K562 (cell line): ENCODE data around the gene ACER3.

Experiments used
- ESRRB ChIP-seq: fragments of 250-450 bp; sonication (Bioruptor Pico); IDR thresholded peaks from 2 replicates; pipeline ENCODE4 v1.5.0; 2020; ENCODE audit warnings: mild to moderate bottlenecking, moderate library complexity, borderline replicate concordance
- HNRNPH1 ChIP-seq: fragments of 200-400 bp; formaldehyde crosslinking; optimal IDR thresholded peaks from 2 replicates; pipeline ENCODE3; 2017; ENCODE audit warnings: low read depth, mild to moderate bottlenecking, low read length, moderate library complexity
- JUND ChIP-seq, 2 experiments: IDR thresholded peaks; 2 replicates in 1 of 2; 3 replicates in 1 of 2; pipeline ENCODE4 v1.6.1; 2011; ENCODE audit warnings: borderline replicate concordance in 2 of 2, low read depth in 2 of 2, low read length in 2 of 2, improper control_type of control experiment in 1 of 2, missing biosample characterization in 1 of 2, missing genetic modification characterization in 1 of 2, missing genetic modification reagents in 1 of 2
- MYC ChIP-seq, 2 experiments: fragments of 250-450 bp in 1 of 2; sonication (Bioruptor Pico) in 1 of 2; IDR thresholded peaks; 2 replicates each; pipeline versions ENCODE4 v1.5.1 to v1.6.1; 2012 to 2021; ENCODE audit warnings: low read depth in 2 of 2, borderline replicate concordance in 1 of 2, improper control_type of control experiment in 1 of 2, low read length in 1 of 2, mild to moderate bottlenecking in 1 of 2, moderate library complexity in 1 of 2
- MYNN ChIP-seq, 2 experiments: sonication (generic); formaldehyde crosslinking in 1 of 2; IDR thresholded peaks; 2 replicates each; pipeline versions ENCODE4 v1.5.0 to v1.6.1; 2016 to 2020; ENCODE audit warnings: antibody characterized with exemption in 1 of 2, missing genetic modification reagents in 1 of 2
- POLR2AphosphoS2 ChIP-seq: IDR thresholded peaks from 2 replicates; pipeline ENCODE4 v1.6.1; 2012; ENCODE audit warnings: low read length, improper control_type of control experiment
- PRMT5 ChIP-seq: sonication (generic); formaldehyde crosslinking; IDR thresholded peaks from 2 replicates; pipeline ENCODE4 v1.5.0; 2020; ENCODE audit warnings: missing genetic modification reagents
- SIN3A ChIP-seq, 2 experiments: fragments of 150-350 bp in 1 of 2; IDR thresholded peaks; 2 replicates each; pipeline ENCODE4 v1.6.1; 2011 to 2016; ENCODE audit warnings: borderline replicate concordance in 2 of 2, low read depth in 2 of 2, low read length in 2 of 2, mild to moderate bottlenecking in 2 of 2, moderate library complexity in 2 of 2; ENCODE audit not compliant: control insufficient read depth in 1 of 2
- SRF ChIP-seq, 2 experiments: fragments of 250-450, 450-650 bp in 1 of 2; sonication (Bioruptor Pico) in 1 of 2; sonication (generic) in 1 of 2; formaldehyde crosslinking; IDR thresholded peaks; 2 replicates each; pipeline versions ENCODE4 v1.5.0 to v1.5.1; 2020 to 2022; ENCODE audit warnings: mild to moderate bottlenecking in 1 of 2, missing genetic modification reagents in 1 of 2
- TF ChIP-seq, protein P1 (sequence below), 2 experiments: fragments of 450-650 bp; formaldehyde crosslinking in 1 of 2; IDR thresholded peaks; 2 replicates each; pipeline versions ENCODE4 v1.4.0 to v1.6.1; 2014 to 2020; ENCODE audit warnings: mild to moderate bottlenecking in 2 of 2, borderline replicate concordance in 1 of 2, low read depth in 1 of 2
- TF ChIP-seq, protein P2 (sequence below): sonication (generic); formaldehyde crosslinking; IDR thresholded peaks from 2 replicates; pipeline ENCODE4 v1.8.1; 2023; ENCODE audit warnings: mild to moderate bottlenecking, missing genetic modification reagents

DNA sequence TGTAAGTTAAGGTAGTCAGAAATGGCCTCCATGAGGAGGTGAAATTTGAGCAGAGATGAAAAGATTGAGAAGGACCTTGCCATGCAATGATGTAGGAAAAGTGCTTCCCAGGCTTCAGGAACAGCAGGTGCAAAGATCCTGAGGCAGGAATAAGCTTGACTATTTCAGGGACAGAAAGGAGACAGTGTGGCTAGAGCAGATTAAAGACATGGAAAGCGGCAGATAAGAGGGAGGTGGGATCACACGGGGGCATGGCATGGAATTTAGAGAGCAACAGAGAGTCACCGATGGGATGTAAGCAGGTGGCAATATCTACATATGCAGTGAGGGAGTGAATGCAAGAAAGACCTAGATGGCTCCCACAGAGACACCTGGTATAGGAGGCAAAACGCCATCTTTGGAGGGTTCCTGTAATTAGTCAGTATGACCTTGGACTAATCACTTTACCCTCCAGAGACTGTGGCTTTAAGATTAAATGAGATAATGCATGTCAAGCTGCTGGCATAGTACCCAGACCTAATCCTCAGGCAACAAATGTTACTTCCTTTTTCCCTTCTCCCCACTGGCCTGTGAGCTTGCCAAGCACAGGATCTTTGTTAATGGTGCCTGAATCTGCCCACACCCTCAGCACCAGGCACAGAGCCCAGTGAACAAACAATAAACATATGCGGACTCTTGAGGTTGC, 24.6 kb upstream of the ACER3 start:
- TF ChIP-seq MYNN (IDR thresholded peaks at IDR 0.05) (no peak), MYNN (CRISPR knock-in tag; IDR thresholded peaks at IDR 0.05) (no peak), SIN3A (IDR thresholded peaks at IDR 0.05; ENCODE audit: borderline replicate concordance in 2 of 2, control insufficient read depth in 1 of 2, low read depth in 2 of 2, low read length in 2 of 2) (no peak), PRMT5 (CRISPR knock-in tag) (no peak), MYC (IDR thresholded peaks at IDR 0.05; ENCODE audit: low read depth, low read length) (no peak), MYC (CRISPR knock-in tag; IDR thresholded peaks at IDR 0.05; ENCODE audit: borderline replicate concordance, low read depth) (no peak), SRF (CRISPR knock-in tag; IDR thresholded peaks at IDR 0.05) (no peak), POLR2AphosphoS2 (no peak), JUND (IDR thresholded peaks at IDR 0.05; ENCODE audit: borderline replicate concordance, low read depth, low read length) (no peak), JUND (tag; IDR thresholded peaks at IDR 0.05; ENCODE audit: borderline replicate concordance, low read depth, low read length) (no peak), ESRRB (CRISPR knock-in tag) (no peak), HNRNPH1 (no peak)
- TF ChIP-seq, protein P1, sequence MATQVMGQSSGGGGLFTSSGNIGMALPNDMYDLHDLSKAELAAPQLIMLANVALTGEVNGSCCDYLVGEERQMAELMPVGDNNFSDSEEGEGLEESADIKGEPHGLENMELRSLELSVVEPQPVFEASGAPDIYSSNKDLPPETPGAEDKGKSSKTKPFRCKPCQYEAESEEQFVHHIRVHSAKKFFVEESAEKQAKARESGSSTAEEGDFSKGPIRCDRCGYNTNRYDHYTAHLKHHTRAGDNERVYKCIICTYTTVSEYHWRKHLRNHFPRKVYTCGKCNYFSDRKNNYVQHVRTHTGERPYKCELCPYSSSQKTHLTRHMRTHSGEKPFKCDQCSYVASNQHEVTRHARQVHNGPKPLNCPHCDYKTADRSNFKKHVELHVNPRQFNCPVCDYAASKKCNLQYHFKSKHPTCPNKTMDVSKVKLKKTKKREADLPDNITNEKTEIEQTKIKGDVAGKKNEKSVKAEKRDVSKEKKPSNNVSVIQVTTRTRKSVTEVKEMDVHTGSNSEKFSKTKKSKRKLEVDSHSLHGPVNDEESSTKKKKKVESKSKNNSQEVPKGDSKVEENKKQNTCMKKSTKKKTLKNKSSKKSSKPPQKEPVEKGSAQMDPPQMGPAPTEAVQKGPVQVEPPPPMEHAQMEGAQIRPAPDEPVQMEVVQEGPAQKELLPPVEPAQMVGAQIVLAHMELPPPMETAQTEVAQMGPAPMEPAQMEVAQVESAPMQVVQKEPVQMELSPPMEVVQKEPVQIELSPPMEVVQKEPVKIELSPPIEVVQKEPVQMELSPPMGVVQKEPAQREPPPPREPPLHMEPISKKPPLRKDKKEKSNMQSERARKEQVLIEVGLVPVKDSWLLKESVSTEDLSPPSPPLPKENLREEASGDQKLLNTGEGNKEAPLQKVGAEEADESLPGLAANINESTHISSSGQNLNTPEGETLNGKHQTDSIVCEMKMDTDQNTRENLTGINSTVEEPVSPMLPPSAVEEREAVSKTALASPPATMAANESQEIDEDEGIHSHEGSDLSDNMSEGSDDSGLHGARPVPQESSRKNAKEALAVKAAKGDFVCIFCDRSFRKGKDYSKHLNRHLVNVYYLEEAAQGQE (IDR thresholded peaks at IDR 0.05; ENCODE audit: borderline replicate concordance): no peak
- TF ChIP-seq, protein P1 (CRISPR knock-in tag; IDR thresholded peaks at IDR 0.05; ENCODE audit: low read depth): no peak
- TF ChIP-seq, protein P2, sequence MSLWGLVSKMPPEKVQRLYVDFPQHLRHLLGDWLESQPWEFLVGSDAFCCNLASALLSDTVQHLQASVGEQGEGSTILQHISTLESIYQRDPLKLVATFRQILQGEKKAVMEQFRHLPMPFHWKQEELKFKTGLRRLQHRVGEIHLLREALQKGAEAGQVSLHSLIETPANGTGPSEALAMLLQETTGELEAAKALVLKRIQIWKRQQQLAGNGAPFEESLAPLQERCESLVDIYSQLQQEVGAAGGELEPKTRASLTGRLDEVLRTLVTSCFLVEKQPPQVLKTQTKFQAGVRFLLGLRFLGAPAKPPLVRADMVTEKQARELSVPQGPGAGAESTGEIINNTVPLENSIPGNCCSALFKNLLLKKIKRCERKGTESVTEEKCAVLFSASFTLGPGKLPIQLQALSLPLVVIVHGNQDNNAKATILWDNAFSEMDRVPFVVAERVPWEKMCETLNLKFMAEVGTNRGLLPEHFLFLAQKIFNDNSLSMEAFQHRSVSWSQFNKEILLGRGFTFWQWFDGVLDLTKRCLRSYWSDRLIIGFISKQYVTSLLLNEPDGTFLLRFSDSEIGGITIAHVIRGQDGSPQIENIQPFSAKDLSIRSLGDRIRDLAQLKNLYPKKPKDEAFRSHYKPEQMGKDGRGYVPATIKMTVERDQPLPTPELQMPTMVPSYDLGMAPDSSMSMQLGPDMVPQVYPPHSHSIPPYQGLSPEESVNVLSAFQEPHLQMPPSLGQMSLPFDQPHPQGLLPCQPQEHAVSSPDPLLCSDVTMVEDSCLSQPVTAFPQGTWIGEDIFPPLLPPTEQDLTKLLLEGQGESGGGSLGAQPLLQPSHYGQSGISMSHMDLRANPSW (CRISPR knock-in tag): no peak
